Activated T-cell treated with anti-CD3 and anti-CD28 coated beads, Interleukin-2, amount 50 U/mL, for 1 hour (primary cell): Measurements from ENCODE around the gene MRPL51.

Experiments used
- DNase-seq: peaks from one replicate; pipeline ENCODE4 v3.0.0-alpha.2; 2020

The MRPL51 gene

GRCh38 chr12:6459004-6459337, 34.1 kb downstream of the MRPL51 start:
- DNase-seq: no peak

DNA sequence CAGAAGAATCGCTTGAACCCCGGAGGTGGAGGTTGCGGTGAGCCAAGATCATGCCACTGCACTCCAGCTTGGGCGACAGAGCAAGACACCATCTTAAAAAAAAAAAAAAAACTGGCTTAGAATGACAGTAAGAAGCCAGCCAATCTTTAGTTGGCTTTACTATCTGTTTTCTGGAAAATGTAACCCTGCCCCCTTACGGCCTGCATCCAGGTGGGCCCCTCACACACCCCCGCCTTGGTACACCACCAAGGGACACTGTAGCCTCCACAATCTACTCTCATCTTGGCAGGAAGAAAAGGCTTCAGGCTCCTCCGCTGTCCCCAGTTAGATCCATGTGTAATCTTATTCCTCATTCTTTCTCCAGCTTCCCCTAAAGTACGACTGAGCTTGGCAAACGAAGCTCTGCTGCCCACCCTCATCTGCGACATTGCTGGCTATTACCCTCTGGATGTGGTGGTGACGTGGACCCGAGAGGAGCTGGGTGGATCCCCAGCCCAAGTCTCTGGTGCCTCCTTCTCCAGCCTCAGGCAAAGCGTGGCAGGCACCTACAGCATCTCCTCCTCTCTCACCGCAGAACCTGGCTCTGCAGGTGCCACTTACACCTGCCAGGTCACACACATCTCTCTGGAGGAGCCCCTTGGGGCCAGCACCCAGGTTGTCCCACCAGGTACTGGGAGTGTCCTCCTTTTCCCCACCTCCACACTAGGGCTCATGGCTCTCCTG, 34.6 kb downstream of the MRPL51 start:
- no peak for DNase-seq

- DNase-seq: no peak
These were observed 35.7 kb downstream of the MRPL51 start for GRCh38 chr12:6457220-6457945.

DNA sequence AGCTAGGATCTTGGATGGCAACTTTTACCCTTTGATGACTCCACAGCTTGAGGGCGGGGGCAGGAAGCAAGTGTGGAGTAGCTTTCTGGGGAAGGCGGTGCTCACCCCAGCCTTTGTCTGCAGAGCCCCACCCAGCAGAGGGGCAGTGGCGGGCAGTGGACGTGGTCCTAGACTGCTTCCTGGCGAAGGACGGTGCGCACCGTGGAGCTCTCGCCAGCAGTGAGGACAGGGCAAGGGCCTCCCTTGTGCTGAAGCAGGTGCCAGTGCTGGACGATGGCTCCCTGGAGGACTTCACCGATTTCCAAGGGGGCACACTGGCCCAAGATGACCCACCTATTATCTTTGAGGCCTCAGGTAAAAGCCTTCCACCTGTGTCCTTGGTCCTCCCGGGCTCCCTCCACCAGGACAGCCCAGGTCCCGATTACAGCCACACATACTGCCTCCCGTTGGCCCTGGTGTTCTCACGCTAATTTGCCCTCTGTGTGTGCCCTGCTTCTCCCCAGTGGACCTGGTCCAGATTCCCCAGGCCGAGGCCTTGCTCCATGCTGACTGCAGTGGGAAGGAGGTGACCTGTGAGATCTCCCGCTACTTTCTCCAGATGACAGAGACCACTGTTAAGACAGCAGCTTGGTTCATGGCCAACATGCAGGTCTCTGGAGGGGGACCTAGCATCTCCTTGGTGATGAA, 40.0 kb downstream of the MRPL51 start:
- DNase-seq: no peak

GRCh38 chr12:6452245-6452943, 40.7 kb downstream of the MRPL51 start:
- no peak for DNase-seq

DNA sequence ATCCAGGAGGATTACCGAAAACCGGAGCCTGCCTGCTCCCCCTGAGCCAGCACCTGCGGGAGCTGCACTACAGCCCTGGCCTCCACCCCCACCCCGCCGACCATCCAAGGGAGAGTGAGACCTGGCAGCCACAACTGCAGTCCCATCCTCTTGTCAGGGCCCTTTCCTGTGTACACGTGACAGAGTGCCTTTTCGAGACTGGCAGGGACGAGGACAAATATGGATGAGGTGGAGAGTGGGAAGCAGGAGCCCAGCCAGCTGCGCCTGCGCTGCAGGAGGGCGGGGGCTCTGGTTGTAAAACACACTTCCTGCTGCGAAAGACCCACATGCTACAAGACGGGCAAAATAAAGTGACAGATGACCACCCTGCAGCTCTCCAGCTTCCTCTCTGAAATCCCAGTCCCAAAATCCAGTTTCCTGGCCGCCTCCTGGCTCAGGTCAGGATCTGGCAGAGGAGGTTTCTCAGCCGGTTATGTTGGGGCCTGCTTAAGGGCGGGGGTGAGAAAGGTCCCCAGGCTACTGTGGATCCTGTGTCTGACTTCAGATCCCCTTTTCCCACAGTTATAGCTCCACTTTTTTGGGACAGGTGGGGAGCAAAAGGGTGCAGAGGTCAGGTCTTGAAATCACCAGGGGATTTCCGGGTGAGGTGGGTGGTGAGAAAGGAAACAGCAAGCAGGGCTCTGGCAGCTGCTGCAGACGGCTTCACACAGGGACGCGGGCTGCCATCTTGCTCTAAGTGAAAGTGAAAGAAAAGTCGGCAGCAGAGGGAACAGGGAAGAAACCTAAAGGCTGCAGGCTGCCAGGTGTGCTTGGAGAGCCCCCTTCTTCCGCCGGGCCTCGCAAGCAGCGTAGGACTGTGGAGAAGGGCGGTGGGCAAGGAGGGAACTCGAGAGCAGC, 41.5 kb downstream of the MRPL51 start, which contains the start of gene TAPBPL:
TAPBPL (plus strand) TSS at position 695 of the 897 bp plus-strand sequence. CDS start 207 bp downstream, outside the sequence.
- DNase-seq: peak; percentile 75

- DNase-seq: no peak
These were observed 42.2 kb downstream of the MRPL51 start for GRCh38 chr12:6450869-6451347.

DNA sequence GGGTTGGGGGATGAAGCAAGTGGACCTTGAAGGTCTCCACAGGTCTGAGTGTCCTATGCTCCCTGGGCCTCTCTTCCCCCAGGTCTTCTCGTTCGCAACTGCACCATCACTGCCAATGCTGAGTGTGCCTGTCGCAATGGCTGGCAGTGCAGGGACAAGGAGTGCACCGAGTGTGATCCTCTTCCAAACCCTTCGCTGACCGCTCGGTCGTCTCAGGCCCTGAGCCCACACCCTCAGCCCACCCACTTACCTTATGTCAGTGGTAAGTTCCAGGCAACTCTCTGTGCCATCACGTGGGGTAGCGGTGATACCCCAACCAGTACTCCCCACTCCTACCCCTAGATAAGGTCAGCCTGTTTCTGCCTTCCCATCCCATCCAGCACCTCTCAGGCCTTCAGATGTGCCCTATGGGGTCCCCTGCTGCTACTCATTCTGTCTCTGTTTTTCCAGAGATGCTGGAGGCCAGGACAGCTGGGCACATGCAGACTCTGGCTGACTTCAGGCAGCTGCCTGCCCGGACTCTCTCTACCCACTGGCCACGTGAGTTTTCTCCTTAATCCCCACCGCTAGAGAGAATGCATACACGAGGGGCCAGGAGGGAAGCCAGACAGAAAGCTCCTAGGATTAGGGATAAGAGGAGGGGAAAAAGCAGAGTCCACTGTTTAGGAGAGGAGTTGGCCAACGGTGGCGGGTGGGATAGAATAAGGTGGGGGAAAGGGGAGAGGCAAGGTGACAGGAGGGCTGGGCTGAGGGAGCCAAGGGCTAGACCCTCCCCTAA, 42.8 kb downstream of the MRPL51 start:
- no peak for DNase-seq

GRCh38 chr12:6444704-6445688, 48.1 kb downstream of the MRPL51 start, which contains the start of gene CD27:
Gene CD27 (plus strand): TSS chr12:6444955. CDS start chr12:6445096, 141 bp downstream.
- DNase-seq: peak; percentile 45

- DNase-seq: peak; percentile 20
These were observed 49.0 kb downstream of the MRPL51 start for GRCh38 chr12:6444031-6444430.

DNA sequence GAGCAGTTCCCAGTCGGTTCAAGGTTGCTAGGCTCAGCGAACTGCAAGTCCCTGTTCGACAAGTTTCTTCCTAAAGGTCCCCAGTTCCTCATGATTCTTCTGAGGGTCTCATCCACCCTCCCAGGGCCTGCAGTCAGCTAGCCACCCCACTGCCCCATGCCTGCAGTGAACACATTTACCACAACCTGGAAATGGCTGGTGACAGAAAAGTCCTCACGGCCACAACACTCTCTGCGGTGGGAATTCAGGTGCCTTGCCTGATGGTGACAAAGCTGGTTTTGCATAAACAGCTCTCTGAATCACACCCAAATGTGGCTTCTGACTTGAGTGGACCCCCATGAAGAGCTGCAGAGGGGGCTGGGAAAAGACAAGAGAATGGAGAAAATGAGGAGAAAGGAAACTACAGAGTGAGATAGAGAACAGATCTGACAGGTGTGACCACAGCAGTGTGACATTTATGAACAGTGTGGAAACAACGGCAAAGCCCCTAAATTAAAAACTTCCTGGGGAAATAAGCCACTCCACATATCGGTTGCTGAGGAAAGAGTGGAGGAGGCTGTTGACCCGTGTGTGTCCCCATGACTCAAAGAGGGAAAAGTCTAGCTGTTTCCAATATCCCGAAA, 49.6 kb downstream of the MRPL51 start:
- no peak for DNase-seq

- peak; percentile 11 for DNase-seq
These were observed 50.2 kb downstream of the MRPL51 start for GRCh38 chr12:6442836-6443235.
